ENCODE data around the gene NTM. TPM values are rescaled to one million over a fixed set of nuclear protein-coding genes. Genes with fewer than 3 reads are reported as not detected.

The NTM gene
- total RNA-seq, 1 donor from 2014 or later, result 92.1 TPM

GRCh38 chr11:132050049-132050448 is 679.6 kb downstream of the NTM start:
- Mint-ChIP-seq H3K4me3 (ENCODE audit: unreplicated experiment) (no peak overlapping the region), H3K4me1 (ENCODE audit: low read depth) (peaks cover 74% of the 10 kb centered on the region), H3K9me3 (ENCODE audit: low read depth) (no peaks in the 10 kb centered on the region), H3K27me3 (ENCODE audit: low read depth) (no peaks in the 10 kb centered on the region), H3K36me3 (ENCODE audit: low read depth) (no peaks in the 10 kb centered on the region), H3K27ac (ENCODE audit: unreplicated experiment) (no peak overlapping the region)
- DNase-seq (ENCODE audit: low spot score), result no peak
- TF ChIP-seq, protein P1, sequence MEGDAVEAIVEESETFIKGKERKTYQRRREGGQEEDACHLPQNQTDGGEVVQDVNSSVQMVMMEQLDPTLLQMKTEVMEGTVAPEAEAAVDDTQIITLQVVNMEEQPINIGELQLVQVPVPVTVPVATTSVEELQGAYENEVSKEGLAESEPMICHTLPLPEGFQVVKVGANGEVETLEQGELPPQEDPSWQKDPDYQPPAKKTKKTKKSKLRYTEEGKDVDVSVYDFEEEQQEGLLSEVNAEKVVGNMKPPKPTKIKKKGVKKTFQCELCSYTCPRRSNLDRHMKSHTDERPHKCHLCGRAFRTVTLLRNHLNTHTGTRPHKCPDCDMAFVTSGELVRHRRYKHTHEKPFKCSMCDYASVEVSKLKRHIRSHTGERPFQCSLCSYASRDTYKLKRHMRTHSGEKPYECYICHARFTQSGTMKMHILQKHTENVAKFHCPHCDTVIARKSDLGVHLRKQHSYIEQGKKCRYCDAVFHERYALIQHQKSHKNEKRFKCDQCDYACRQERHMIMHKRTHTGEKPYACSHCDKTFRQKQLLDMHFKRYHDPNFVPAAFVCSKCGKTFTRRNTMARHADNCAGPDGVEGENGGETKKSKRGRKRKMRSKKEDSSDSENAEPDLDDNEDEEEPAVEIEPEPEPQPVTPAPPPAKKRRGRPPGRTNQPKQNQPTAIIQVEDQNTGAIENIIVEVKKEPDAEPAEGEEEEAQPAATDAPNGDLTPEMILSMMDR (IDR thresholded peaks at IDR 0.05), result no peak

GRCh38 chr11:132050577-132051165 is 680.3 kb downstream of the NTM start:
- no peak for DNase-seq (ENCODE audit: low spot score)
- Mint-ChIP-seq H3K36me3 (ENCODE audit: low read depth) (no peaks in the 10 kb centered on the region), H3K27ac (ENCODE audit: unreplicated experiment) (peak overlapping the region; percentile 87), H3K4me1 (ENCODE audit: low read depth) (peaks cover 74% of the 10 kb centered on the region), H3K27me3 (ENCODE audit: low read depth) (no peaks in the 10 kb centered on the region), H3K9me3 (ENCODE audit: low read depth) (no peaks in the 10 kb centered on the region), H3K4me3 (ENCODE audit: unreplicated experiment) (no peak overlapping the region)
- TF ChIP-seq, protein P1 (IDR thresholded peaks at IDR 0.05), result no peak

- Mint-ChIP-seq H3K27me3 (ENCODE audit: low read depth) (no peaks in the 10 kb centered on the region), H3K4me1 (ENCODE audit: low read depth) (peaks cover 72% of the 10 kb centered on the region), H3K4me3 (ENCODE audit: unreplicated experiment) (no peak overlapping the region), H3K9me3 (ENCODE audit: low read depth) (no peaks in the 10 kb centered on the region), H3K36me3 (ENCODE audit: low read depth) (no peaks in the 10 kb centered on the region), H3K27ac (ENCODE audit: unreplicated experiment) (peak overlapping the region; percentile 87)
- DNase-seq (ENCODE audit: low spot score), result no peak
- TF ChIP-seq, protein P1 (IDR thresholded peaks at IDR 0.05), result no peak
These were observed 681.3 kb downstream of the NTM start for GRCh38 chr11:132051704-132052103.

- H3K9me3 Mint-ChIP-seq (ENCODE audit: low read depth), result no peaks in the 10 kb centered on the region
- peaks cover 66% of the 10 kb centered on the region for H3K4me1 Mint-ChIP-seq (ENCODE audit: low read depth)
- DNase-seq (ENCODE audit: low spot score), result no peak
- peak overlapping the region; percentile 87 for H3K27ac Mint-ChIP-seq (ENCODE audit: unreplicated experiment)
- no peak overlapping the region for H3K4me3 Mint-ChIP-seq (ENCODE audit: unreplicated experiment)
- TF ChIP-seq, protein P1 (IDR thresholded peaks at IDR 0.05), result no peak
- no peaks in the 10 kb centered on the region for H3K36me3 Mint-ChIP-seq (ENCODE audit: low read depth)
- H3K27me3 Mint-ChIP-seq (ENCODE audit: low read depth), result no peaks in the 10 kb centered on the region
These were observed 681.9 kb downstream of the NTM start for GRCh38 chr11:132052342-132052741.

- Mint-ChIP-seq H3K4me1 (ENCODE audit: low read depth) (peaks cover 60% of the 10 kb centered on the region), H3K9me3 (ENCODE audit: low read depth) (no peaks in the 10 kb centered on the region), H3K36me3 (ENCODE audit: low read depth) (no peaks in the 10 kb centered on the region), H3K27me3 (ENCODE audit: low read depth) (no peaks in the 10 kb centered on the region), H3K4me3 (ENCODE audit: unreplicated experiment) (no peak overlapping the region), H3K27ac (ENCODE audit: unreplicated experiment) (peak overlapping the region; percentile 87)
- no peak for DNase-seq (ENCODE audit: low spot score)
- TF ChIP-seq, protein P1 (IDR thresholded peaks at IDR 0.05), result no peak
These were observed 682.5 kb downstream of the NTM start for GRCh38 chr11:132052904-132053303.
